ENCODE measurements around the gene ATP10B.

The ATP10B gene

GRCh38 chr5:160539431-160539830 is 312.6 kb downstream of the ATP10B start:
- no peak for TF ChIP-seq CTCF (IDR thresholded peaks at IDR 0.05; ENCODE audit: insufficient read depth, low read length, poor library complexity, severe bottlenecking)
- no peaks in the 10 kb centered on the region for H3K27me3 ChIP-seq (replicated peaks; ENCODE audit: control insufficient read depth, insufficient read depth, low read length)
- no peaks in the 10 kb centered on the region for H3K36me3 ChIP-seq (ENCODE audit: control insufficient read depth, insufficient read depth, low read length)
- H3K4me3 ChIP-seq (replicated peaks; ENCODE audit: low read depth, low read length) = no peak overlapping the region
- no peak for DNase-seq (ENCODE audit: extremely low read depth, insufficient read length)

DNA sequence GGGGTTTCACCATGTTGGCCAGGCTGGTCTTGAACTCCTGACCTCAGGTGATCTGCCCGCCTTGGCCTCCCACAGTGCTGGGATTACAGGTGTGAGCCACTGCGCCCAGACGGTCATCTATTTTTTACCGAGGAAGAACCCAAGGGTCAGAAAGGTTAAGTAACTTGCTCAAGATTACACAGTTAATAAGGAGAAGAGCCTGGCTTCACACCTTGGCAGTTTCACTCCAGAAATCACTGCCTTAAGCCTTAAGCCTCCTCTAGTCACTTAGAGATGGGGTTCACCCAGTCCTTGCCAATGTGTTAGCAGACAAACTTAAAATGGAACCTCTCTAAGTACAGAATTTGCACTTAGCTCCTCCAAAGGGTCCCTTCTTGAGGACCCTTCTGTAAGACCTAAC is 314.1 kb downstream of the ATP10B start:
- no peaks in the 10 kb centered on the region for H3K36me3 ChIP-seq (ENCODE audit: control insufficient read depth, insufficient read depth, low read length)
- H3K4me3 ChIP-seq (replicated peaks; ENCODE audit: low read depth, low read length) = no peak overlapping the region
- TF ChIP-seq CTCF (IDR thresholded peaks at IDR 0.05; ENCODE audit: insufficient read depth, low read length, poor library complexity, severe bottlenecking) = no peak
- no peaks in the 10 kb centered on the region for H3K27me3 ChIP-seq (replicated peaks; ENCODE audit: control insufficient read depth, insufficient read depth, low read length)
- no peak for DNase-seq (ENCODE audit: extremely low read depth, insufficient read length)

DNA sequence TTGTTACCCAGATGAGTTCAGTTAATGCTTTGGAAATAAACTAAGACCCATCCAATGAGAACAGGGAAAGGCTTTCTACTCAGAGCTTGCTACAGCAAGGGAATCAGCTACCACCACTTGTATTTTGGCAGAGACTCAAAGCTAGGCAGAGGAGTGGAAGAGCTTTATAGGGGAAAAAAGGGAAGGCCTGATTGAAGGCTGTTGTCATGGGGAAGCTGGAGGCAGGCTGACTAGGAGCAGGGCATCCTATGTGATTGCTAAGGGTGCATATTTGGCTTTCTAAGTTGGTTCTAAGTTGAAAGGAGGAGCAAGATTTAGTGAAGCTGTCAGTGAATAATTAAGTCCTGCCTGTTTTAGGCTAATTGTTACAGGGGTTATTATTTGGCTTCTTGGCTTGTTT is 314.9 kb downstream of the ATP10B start:
- H3K27me3 ChIP-seq (replicated peaks; ENCODE audit: control insufficient read depth, insufficient read depth, low read length) = no peaks in the 10 kb centered on the region
- no peaks in the 10 kb centered on the region for H3K36me3 ChIP-seq (ENCODE audit: control insufficient read depth, insufficient read depth, low read length)
- DNase-seq (ENCODE audit: extremely low read depth, insufficient read length) = no peak
- no peak overlapping the region for H3K4me3 ChIP-seq (replicated peaks; ENCODE audit: low read depth, low read length)
- no peak for TF ChIP-seq CTCF (IDR thresholded peaks at IDR 0.05; ENCODE audit: insufficient read depth, low read length, poor library complexity, severe bottlenecking)

DNA sequence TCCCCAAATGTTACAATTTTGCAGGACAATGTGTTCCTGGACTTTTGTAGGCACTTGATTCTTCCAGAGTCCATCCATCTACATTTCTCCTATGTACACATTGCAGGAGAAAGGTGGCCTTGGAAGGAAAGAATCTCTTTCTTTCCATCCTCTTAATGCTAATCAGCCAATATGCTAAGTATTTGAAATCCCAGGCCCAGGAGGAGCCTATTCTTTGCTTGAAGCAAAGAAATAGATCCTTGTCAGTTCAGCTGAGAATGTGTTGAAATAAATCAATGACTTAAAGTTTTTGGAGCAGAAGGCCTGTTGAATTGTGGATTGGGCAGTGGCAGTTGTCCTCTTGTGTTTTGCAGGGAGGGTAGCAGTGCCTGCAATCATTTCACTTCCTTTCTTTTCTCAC is 317.1 kb downstream of the ATP10B start:
- no peak for TF ChIP-seq CTCF (IDR thresholded peaks at IDR 0.05; ENCODE audit: insufficient read depth, low read length, poor library complexity, severe bottlenecking)
- no peak overlapping the region for H3K4me3 ChIP-seq (replicated peaks; ENCODE audit: low read depth, low read length)
- H3K36me3 ChIP-seq (ENCODE audit: control insufficient read depth, insufficient read depth, low read length) = no peaks in the 10 kb centered on the region
- no peaks in the 10 kb centered on the region for H3K27me3 ChIP-seq (replicated peaks; ENCODE audit: control insufficient read depth, insufficient read depth, low read length)
- DNase-seq (ENCODE audit: extremely low read depth, insufficient read length) = no peak

GRCh38 chr5:160534125-160534524 is 317.9 kb downstream of the ATP10B start:
- Histone ChIP-seq H3K27me3 (replicated peaks; ENCODE audit: control insufficient read depth, insufficient read depth, low read length) (no peaks in the 10 kb centered on the region), H3K36me3 (ENCODE audit: control insufficient read depth, insufficient read depth, low read length) (no peaks in the 10 kb centered on the region), H3K4me3 (replicated peaks; ENCODE audit: low read depth, low read length) (no peak overlapping the region)
- no peak for TF ChIP-seq CTCF (IDR thresholded peaks at IDR 0.05; ENCODE audit: insufficient read depth, low read length, poor library complexity, severe bottlenecking)
- DNase-seq (ENCODE audit: extremely low read depth, insufficient read length) = no peak

Measured in GM06990 (cell line).